ENCODE data around the gene CDC42EP3.

Gene CDC42EP3

GRCh38 chr2:37683921-37684780 lies 12.7 kb upstream of the CDC42EP3 start:
- FAIRE-seq: peak; percentile 71
- DNase-seq (ENCODE audit: insufficient read length, low spot score): no peak

DNA sequence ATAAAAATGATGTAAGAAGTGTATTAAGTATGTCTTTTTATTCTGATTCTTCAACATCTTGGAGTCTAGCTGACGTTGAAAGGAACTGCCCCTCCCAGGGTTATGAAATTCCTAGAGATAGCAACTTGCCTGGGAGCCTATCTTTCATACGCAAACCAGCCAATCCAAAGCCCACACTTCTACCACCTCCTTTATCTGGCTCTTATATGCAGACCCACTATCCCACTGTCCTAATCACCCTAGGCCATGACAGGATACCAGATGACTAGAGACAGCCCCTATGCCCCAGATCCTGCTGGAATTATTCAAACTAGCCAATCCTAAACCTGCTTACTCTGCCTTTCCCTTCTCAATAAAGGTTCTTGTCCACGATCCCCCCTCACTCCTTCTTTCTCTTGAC lies 11.8 kb upstream of the CDC42EP3 start:
- no peak for DNase-seq (ENCODE audit: insufficient read length, low spot score)
- no peak for FAIRE-seq

DNA sequence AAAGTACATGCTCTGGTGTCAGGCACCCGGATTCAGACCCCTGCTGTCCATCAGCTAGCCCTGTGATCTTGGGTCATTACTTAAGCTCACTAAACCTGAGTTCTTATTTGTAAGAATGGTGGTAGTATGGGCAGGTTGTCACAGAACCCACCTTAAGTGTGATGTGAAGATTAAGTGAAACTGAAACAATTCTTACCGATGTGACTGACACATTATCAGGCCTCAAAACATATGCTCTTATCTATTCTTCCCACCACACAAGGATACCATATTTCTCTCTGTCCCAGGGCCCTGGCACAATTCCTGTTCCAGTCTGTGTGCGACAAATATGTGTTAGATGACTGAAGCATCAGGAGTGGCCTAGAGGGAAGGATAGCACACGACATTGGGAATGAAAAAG lies 11.0 kb upstream of the CDC42EP3 start:
- no peak for DNase-seq (ENCODE audit: insufficient read length, low spot score)
- no peak for FAIRE-seq

- DNase-seq (ENCODE audit: insufficient read length, low spot score) (no peak), FAIRE-seq (no peak)
Observed at GRCh38 chr2:37681587-37681986, 10.1 kb upstream of the CDC42EP3 start.

DNA sequence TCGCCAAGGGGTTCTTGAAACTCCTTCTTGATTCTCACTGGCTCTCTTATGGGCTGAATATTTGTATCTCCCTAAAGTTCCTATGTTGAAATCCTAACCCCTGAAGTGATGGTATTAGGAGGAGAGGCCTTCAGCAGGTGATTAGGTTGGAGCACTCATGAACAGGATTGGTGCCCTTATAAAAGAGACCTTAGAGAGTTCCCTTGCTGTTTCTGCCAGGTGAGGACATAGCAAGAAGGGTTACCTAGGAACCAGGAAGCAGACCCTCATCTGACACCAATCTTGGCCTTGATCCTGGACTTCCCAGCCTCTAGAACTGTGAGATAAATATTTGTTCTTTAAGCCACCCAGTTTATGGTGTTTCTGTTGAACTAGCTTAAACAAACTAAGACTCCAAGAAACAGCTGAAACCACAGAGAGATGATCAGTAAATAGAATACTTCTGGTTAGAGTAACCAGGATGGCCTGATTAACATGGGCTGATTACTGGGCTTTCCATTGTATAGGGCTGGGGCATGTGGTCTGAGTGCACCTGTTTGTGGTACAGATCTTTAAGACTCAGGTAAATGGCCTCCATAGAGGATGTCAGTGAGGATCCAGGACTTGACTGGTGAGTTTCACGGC lies 7.7 kb upstream of the CDC42EP3 start:
- FAIRE-seq (no peak), DNase-seq (ENCODE audit: insufficient read length, low spot score) (no peak)

DNA sequence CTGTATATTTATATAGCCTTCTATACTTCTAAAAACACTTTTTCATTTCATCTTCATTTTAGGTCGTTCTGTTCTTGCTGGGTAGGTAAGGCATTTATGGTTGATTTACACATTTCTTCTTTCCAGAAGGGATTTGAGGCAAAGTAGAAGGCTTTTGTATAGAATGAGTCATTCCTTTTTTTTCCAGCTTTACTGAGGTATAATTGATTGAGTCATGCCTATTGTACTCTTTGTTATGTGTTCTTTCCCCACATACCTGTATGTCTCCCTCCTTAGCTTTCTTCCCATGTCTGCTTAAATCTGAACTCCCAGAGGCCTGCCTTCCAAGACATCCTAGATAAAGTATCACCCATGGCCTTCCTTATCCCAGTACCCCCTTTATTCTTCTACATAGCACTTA lies 4.8 kb upstream of the CDC42EP3 start:
- DNase-seq (ENCODE audit: insufficient read length, low spot score) (no peak), FAIRE-seq (no peak)

DNA sequence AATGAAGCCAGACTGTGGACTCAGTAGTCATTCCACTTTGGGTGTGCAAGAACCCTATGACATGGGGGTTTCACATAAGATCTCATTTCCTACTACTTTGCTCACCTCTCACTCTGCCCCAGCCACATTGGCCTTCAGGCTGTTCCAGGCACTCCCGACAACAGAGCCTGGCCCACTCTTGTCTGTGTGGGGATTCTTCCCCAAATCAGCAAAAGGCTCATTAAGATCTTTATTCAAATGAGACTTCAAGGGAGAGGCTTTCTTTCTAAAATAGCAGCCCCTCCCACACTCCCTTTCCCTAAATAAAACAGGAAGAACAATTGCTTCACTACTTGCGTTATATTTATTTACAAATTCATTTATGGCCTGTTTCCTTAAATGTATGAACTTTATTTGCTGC lies 3.5 kb upstream of the CDC42EP3 start:
- DNase-seq (ENCODE audit: insufficient read length, low spot score) (no peak), FAIRE-seq (no peak)

- DNase-seq (ENCODE audit: insufficient read length, low spot score) (no peak), FAIRE-seq (no peak)
Observed at GRCh38 chr2:37672870-37673184, 1.4 kb upstream of the CDC42EP3 start.

GRCh38 chr2:37672104-37672869 lies 845 bp upstream of the CDC42EP3 start:
- FAIRE-seq (peak; percentile 94), DNase-seq (ENCODE audit: insufficient read length, low spot score) (peak; percentile 94)

DNA sequence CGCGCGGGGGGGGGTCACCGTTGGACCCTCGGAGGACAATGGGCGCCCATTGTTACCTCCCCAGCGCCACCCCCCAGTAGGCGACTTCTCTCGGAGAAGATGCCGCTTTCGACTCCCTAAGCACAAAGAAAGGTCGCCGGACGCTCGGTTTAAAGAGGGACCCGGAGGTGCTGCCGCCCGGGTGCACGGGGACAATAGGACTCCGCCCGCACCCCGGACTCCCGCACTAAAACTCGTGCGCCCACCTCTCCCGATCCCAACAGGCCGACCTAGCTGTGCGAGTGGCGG lies 318 bp upstream of the CDC42EP3 start:
- FAIRE-seq (no peak), DNase-seq (ENCODE audit: insufficient read length, low spot score) (peak; percentile 56)

- peak; percentile 37 for FAIRE-seq
- no peak for DNase-seq (ENCODE audit: insufficient read length, low spot score)
Observed at GRCh38 chr2:37670378-37671008, 949 bp downstream of the CDC42EP3 start.

- FAIRE-seq (no peak), DNase-seq (ENCODE audit: insufficient read length, low spot score) (no peak)
Observed at GRCh38 chr2:37669446-37669845, 2.0 kb downstream of the CDC42EP3 start.

GRCh38 chr2:37667704-37668103 lies 3.7 kb downstream of the CDC42EP3 start:
- FAIRE-seq: peak; percentile 4
- DNase-seq (ENCODE audit: insufficient read length, low spot score): no peak

DNA sequence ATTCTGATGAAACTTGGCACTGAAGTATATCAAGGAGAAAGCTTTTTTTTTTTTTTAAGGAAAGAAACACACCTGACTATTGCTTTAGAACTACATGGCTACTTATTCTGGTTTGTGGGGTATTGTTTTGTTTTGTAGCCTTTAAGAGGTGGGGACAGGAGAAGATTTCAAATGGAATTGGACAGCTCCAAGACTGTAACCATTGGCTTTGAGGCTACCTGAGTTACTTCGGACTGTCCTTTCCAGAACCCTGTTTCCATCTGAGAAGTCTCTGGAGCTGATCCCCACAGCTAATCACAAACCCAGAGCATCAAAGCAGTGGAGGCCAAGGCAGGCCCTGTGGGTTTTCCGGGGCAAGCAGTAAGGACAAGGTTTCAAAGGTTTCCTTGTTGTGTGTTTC lies 4.7 kb downstream of the CDC42EP3 start:
- FAIRE-seq: no peak
- DNase-seq (ENCODE audit: insufficient read length, low spot score): no peak

GRCh38 chr2:37665604-37666362 lies 5.7 kb downstream of the CDC42EP3 start:
- FAIRE-seq: peak; percentile 35
- no peak for DNase-seq (ENCODE audit: insufficient read length, low spot score)

GRCh38 chr2:37665043-37665442 lies 6.4 kb downstream of the CDC42EP3 start:
- FAIRE-seq: no peak
- no peak for DNase-seq (ENCODE audit: insufficient read length, low spot score)

- DNase-seq (ENCODE audit: insufficient read length, low spot score) (no peak), FAIRE-seq (no peak)
Observed at GRCh38 chr2:37664231-37664643, 7.2 kb downstream of the CDC42EP3 start.

GRCh38 chr2:37663390-37663789 lies 8.1 kb downstream of the CDC42EP3 start:
- DNase-seq (ENCODE audit: insufficient read length, low spot score) (no peak), FAIRE-seq (no peak)

DNA sequence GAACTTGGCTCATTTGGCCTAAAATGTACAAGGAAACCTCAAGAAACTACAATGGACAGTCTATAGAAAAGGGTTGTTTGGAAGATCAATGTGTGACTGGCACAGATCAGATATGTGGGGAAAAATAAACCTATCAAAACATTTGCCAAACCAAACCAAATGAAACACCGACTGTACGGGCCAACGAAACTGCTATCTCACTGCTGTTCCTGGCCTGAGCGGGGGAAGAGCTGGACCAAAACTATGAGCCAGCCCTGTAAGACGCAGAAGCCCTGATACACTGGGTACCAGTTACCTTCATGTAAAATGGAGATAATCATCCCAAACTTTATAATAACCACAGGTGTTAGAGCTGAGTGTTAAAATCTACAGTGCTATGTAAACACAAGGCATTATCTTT lies 11.7 kb downstream of the CDC42EP3 start:
- DNase-seq (ENCODE audit: insufficient read length, low spot score) (no peak), FAIRE-seq (no peak)

- no peak for FAIRE-seq
- DNase-seq (ENCODE audit: insufficient read length, low spot score): no peak
Observed at GRCh38 chr2:37658682-37659081, 12.8 kb downstream of the CDC42EP3 start.

DNA sequence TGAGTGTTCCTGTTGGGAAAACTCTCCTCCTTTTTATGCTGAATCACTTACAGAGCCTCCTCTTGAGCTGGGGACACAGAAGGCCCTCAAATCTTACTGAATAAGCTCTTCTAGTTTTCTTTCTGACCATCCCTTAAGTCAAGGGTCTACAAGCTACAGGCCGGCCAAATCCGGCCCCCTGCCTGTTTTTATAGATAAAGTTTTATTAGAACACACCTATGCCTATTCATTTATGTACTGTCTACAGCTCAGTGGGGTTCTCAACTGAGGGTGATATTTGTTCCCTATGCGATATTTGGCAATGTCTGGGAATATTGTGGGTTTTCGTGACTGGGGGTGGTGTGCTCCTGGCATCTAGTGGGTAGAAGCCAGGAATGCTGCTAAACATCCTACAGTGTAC lies 14.0 kb downstream of the CDC42EP3 start:
- no peak for DNase-seq (ENCODE audit: insufficient read length, low spot score)
- FAIRE-seq: no peak

All from GM19239 (cell line).